ENCODE measurements around the gene CERS2.
A peak's percentile ranks its signal among the peaks of the same experiment; 100 is the strongest.

The CERS2 gene

DNA sequence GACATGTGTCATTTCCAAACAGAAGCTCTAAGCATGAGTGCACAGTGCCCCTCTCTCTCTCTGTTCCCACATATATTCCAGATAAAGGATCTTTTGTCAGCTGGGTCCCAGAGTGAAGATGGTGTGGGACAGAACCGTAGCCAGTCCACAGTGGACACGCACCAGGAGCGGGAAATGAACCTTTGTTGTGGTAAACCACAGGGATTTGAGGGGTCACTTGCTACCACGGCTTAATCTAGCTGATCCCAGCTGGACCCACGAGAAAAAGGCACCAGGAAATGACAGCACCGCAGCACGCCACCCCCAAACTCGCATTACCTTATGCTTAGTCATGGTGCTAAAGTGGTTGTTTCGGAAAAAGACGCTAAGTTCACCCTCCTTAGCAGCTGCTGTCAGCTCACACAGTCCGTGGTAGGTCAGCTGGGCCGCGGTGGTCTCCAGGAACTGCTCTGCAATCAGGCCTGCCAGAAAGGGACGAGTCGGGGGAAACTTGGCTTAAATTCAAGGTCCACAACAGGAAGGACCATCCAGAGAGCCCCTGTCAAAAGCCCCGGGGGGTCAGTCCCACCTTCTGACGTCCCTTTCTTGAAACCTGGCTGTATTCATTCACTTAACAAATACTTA, 24.5 kb upstream of the CERS2 start:
- peak; percentile 32 for DNase-seq (ENCODE audit: low read depth)

DNA sequence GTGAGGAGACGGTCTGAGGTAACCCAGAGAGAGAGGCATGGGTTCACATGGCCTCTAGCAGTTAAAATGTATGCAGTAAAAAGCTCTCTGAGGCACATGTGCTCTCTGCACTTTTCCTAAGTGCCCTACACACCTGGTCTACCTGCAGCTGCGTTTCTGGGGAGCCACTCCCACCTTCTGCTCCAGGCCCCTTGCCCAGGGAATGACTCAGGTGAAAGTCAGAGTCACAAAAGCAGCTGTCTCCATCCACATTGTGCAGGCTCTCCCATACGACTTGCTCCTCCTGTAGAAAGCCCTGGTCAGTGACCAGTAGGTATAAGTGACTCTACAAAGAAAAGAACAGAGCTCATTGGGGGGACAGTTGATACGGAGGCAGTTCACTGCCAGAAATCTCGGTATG, 23.3 kb upstream of the CERS2 start:
- no peak overlapping the region for H3K4me3 ChIP-seq (ENCODE audit: low read depth, low read length)
- no peak for DNase-seq (ENCODE audit: low read depth)

More for the DNA sequence above, 24.5 kb upstream of the CERS2 start:
- H3K4me3 ChIP-seq (ENCODE audit: low read depth, low read length) = no peak overlapping the region

DNA sequence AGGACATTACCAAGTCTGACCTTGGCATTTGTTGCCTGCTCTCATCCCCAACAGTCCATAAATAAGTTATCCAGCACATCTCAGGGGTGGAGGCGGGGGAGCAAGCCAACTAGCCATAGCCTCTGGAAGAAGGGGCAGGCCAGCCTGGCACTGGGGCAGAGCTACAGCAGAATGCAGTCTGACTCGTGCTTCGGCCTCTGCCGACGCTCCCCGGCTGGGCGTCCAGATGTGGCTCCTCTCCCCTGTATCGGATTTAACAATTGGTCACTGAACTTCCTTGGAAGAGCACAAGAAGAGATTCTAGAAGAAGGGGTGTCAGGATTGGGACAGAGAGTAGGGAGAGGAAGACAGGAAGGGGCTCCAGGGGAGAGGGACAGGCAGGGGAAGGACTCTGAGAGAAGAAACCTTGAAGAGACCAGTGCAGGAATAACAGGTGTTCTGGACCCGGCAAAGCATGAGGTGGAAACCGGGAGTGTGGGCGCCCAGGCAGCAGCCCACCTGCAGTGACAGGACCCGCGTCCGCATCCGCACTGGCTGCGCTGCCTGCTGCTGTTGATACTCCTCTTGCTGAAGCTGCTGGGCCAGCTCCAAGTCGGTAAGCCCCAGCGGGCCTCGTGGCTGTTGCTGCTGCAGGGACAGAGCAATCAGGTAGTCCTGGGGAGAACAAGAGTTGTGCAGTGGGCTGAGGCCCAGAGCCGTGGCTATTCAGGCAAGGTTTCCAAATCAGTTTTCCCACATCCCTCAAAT, 22.7 kb upstream of the CERS2 start:
- DNase-seq (ENCODE audit: low read depth) = no peak
- no peak overlapping the region for H3K4me3 ChIP-seq (ENCODE audit: low read depth, low read length)

DNA sequence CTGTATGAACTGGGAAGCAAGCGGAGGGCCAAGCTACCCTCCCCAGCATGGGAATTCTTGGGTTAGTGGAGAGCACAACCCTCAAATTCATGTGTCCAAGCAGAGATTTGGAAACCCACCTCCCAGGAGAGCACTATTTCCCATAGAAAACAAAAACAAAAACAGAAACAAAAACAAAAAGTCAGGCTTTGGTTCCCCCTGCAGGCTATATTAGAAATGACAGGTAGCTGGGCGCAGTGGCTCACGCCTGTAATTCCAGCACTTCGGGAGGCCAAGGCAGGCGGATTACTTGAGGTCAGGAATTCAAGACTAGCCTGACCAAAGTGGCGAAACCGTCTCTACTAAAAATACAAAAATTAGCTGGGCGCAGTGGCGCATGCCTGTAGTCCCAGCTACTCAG, 21.3 kb upstream of the CERS2 start:
- DNase-seq (ENCODE audit: low read depth) = no peak
- H3K4me3 ChIP-seq (ENCODE audit: low read depth, low read length) = no peak overlapping the region

DNA sequence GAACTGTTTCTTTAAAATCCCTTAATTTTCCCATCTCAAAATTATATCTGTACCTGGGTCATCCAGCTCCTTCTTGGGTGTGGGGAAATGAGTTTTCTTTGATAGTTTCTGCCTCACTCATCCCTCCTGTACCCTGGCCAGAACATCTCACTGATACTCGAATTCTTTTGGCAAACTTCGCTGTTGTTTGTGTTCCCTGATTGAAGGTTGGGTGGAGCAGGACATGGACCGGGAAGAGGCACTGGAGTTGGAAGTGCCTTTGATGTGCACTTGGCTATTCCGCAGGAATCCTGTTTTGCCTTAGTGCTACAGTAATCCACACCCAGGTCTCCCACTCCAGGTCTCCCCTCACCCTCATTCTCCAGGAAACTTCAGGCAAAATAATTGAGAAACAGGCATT, 20.8 kb upstream of the CERS2 start:
- H3K4me3 ChIP-seq (ENCODE audit: low read depth, low read length) = no peak overlapping the region
- no peak for DNase-seq (ENCODE audit: low read depth)

DNA sequence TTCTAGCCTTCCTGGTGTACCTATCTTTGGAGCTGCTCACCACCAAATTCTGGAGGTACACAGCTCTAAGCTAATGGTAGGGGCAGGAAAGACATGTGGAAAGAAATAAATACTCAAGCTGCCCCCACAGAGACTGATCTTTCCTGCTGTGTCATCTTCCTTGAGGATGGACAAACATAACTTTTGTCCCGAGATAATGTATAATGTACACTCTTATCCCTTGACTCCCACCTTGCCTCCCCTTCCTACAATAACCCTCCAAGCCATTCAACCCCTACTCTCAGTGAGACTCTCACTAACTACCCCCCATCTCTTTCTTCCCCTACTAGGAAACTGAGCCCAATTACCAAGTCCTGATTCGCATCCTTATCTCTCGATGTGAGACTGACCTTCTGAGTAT, 19.6 kb upstream of the CERS2 start:
- no peak overlapping the region for H3K4me3 ChIP-seq (ENCODE audit: low read depth, low read length)

DNA sequence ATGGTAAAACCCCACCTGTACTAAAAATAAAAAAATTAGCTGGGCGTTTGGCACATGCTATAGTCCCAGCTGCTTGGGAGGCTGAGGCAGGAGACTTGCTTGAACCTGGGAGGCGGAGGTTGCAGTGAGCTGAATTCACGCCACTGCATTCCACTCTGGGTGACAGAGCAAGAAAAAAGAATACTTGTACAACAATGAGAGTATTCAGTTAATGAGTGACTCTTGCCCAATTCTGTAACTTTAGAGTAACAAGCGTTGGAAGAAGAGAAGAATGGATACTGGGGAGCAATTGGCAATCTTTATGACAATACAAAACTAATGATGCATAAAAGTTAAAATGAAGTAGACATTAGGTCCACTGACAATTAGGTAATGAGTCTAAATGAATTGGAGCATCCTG, 18.0 kb upstream of the CERS2 start:
- H3K4me3 ChIP-seq (ENCODE audit: low read depth, low read length) = no peak overlapping the region
- DNase-seq (ENCODE audit: low read depth) = no peak

More for the DNA sequence above, 19.6 kb upstream of the CERS2 start:
- no peak for DNase-seq (ENCODE audit: low read depth)

DNA sequence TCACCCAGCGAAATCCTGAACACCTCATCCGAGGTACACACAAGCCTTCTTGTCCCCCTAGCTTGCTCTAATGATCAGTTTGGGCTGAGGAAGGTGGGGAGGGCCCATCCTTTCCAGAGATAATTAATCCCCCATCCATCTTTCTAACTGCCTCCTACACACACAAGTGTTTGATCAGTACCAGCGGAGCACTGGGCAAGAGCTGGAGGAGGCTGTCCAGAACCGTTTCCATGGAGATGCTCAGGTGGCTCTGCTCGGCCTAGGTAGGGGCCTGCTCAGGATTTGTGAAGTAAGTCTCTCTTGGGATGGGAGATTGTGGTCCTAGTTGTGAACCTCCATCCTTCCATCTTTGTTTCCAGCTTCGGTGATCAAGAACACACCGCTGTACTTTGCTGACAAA, 13.3 kb upstream of the CERS2 start:
- no peak overlapping the region for H3K4me3 ChIP-seq (ENCODE audit: low read depth, low read length)
- DNase-seq (ENCODE audit: low read depth) = no peak

DNA sequence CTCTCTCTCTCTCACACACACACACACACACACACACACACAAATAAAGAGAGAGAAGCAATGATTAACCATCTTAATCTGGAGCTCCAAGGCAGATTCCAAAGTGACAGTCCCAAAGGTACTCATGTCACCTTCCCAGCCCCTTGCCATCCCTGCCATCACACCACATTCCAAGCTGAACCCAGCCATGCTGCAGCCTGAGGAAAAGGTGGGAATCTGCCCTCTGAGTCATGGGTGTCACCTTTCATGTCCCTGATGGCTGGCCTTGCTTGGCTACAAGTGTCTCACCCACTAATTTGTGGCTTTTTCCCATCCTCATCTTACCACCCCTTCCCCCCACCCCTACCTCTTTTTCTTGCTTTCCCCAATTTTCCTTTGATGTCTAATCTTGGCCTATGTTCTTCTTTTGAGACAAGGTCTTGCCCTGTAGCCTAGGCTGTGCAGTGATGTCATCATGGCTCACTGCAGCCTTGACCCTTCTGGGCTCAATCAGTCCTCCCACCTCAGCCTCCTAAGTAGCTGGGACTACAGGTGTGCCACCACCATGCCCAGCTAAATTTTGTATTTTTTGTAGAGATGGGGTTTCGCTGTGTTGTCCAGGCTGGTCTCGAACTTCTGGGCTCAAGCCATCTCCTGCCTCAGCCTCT, 10.7 kb upstream of the CERS2 start:
- no peak overlapping the region for H3K4me3 ChIP-seq (ENCODE audit: low read depth, low read length)
- DNase-seq (ENCODE audit: low read depth) = no peak

DNA sequence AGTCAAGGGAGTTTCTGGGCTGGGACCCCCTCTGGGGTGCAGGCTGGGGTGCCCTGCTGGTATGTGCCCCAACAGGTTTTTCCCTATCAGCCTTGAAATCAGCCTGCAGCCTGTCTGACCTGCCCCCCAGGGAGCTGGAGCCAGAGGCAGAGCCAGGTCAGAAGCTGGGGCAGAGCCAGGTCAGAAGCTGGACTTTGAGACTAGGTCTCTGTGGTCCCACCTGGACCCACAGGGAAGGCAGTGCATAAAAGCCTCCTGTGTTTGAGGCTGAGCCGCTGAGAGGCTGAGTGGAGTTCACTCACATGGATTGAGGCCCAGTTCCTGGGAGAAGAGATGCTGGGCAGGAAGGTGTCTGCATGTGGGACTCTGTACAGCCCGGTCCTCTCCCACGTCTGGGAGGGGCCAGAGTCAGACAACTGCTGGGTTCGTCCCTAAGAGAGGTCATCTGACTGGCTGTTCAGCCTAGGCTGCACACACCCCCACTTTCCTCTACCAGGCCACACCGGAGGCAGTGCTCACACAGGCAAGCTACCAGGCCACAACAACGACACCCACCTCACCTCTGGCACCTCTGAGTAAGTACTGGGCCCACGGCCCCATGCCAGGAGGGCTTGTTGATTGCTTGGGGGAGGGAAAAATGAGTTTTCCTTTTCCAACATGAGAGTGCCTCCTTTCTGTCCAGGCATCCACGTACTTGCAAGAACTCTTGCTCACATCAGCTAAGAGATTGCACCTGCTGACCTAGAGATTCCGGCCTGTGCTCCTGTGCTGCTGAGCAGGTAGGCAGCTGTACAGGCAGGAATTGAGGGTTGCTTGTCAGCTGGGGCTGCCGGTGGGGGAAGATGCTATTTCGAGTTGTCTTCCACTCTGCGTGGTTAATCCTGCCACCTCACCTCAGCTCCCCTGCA, 7.4 kb upstream of the CERS2 start, which contains the start of gene ANXA9:
TSS of gene ANXA9 (plus strand) at position 488 of the 908 bp plus-strand sequence. CDS start 814 bp downstream, outside the sequence.
- no peak for DNase-seq (ENCODE audit: low read depth)
- no peak within 1 kb of the TSS for H3K4me3 ChIP-seq (ENCODE audit: low read depth, low read length)

DNA sequence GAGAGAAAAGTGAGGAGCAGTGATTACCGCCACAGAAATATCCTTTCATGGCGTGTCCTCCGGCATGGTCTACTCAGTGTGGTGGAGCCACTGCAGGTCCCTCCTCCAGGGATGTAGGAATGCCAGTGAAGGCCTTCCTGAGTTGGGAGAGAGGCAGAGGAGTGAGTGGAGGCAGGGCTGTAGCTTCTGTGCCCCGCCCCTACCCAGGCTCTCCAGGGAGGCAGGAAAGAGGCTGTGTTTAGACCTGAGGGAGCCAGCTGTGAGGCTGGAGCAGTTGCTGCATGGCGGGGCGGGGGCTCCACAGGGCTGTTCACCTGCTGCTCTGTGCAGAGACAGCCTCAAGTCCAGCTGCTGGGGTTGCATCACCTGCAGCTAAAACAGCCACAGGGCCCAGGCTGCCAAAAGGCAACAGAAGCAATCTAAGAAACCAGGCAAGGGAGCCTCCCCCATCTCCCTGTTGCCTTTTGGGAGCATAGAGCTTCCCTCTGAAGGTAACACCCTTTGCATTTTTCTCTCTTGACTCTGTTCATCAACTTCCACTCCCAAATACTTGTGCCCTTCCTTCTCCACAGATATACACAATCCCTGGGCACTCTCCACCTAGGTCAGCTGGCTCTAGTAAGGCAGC, 6.7 kb upstream of the CERS2 start:
- no peak overlapping the region for H3K4me3 ChIP-seq (ENCODE audit: low read depth, low read length)
- DNase-seq (ENCODE audit: low read depth) = no peak

DNA sequence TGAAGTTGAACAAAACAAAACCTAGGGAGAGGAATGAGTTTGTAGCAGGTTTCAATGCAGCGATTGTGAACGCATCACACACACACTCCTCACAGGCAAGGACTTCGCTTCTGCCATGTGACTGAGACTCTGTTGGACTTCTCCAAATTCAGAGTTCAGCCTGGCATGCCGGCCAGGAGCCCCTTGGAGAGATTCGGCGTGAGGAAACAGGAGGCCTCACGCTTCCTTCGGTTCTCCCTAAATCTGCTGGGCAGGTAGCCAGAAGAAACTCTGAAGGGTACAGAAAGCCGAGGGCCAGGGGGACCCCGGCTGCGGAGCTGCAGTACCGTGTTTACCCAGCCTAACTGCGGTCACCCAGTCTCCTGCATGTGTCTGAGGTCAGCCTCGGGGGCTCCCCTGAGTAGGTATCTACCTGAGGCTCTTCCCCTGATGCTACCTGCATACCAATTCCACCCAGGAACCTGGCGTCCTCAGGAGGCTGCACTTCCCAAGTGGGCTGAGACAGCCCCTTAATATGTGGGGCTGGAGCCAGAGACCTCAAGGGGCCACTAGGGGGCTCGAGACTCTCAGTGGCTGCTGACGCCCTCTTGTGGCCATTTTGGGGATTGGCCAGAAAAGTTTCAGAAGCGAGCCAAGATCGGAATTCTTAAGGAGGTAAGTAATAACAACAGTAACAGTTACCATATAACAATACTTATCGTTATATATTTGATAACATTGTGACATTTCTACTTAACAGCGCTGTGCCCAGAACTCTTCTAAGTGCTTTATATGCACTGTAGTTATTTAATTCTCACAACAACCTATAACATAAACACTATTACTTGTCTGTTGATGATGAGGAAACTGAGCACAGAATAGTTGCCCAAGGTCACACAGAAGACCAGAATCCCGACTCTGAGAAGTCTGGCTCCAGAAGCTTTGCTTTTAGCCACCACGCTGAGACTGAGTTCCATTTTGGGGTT, 4.7 kb upstream of the CERS2 start:
- peak; percentile 44 for DNase-seq (ENCODE audit: low read depth)
- H3K4me3 ChIP-seq (ENCODE audit: low read depth, low read length) = no peak overlapping the region

DNA sequence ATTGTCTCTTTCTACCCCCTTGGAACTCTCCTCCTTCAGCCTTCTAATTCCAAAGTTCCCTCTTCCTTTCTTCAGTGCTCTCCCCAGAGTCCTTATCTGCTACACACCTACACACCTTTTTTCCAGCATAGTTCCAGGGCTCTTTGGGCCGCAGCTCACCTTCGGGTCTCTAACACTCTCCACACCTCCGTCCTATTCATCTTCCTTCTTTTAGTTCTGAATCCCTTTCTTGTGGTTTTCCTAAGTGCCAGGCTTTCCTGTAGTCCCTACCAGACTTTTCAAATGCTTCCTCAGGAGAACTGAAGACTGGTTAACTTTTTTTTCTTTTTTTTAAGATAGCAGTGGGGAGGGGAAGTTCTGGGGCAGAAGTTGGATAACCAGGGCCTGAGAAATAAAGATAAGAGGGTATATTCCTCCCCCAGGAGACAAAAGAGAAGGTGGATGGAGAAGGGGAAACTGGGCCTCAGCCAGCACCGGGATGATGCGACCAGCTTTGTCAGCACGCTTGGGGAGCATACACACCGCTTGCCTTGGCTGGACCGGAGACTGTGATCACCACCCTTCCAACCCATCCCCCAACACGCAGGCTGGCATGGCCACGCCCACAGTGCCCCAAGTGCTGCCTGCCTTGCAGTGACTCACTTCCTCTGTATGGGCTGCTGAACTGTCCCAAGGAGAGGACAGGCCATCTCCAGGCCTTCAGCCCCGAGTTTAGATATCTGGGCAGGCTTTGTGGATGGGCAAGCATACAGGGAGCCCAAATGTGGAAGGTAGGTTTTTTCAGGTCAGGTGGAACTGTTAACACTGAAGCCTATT, 2.5 kb upstream of the CERS2 start:
- no peak for DNase-seq (ENCODE audit: low read depth)
- H3K4me3 ChIP-seq (ENCODE audit: low read depth, low read length) = no peak overlapping the region

DNA sequence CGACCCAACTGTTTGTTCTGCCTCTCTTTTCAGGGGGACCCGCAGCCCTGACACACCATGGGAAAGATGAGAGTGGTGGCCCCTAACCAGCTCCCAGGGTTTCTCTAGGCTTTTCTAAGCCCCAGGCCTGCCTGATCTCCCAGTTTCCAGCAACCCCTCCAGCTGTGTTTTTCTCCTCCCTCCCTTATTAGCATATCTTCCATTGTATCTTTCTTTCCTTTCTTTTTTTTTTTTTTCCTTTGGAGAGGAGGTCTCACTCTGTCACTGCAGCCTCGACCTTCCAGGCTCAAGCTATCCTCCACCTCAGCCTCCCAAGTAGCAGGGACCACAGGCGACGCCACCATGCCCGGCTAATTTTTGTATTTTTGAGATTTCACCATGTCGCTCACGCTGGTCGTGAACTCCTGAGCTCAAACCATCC, 1.8 kb upstream of the CERS2 start:
- DNase-seq (ENCODE audit: low read depth) = no peak
- H3K4me3 ChIP-seq (ENCODE audit: low read depth, low read length) = no peak overlapping the region

DNA sequence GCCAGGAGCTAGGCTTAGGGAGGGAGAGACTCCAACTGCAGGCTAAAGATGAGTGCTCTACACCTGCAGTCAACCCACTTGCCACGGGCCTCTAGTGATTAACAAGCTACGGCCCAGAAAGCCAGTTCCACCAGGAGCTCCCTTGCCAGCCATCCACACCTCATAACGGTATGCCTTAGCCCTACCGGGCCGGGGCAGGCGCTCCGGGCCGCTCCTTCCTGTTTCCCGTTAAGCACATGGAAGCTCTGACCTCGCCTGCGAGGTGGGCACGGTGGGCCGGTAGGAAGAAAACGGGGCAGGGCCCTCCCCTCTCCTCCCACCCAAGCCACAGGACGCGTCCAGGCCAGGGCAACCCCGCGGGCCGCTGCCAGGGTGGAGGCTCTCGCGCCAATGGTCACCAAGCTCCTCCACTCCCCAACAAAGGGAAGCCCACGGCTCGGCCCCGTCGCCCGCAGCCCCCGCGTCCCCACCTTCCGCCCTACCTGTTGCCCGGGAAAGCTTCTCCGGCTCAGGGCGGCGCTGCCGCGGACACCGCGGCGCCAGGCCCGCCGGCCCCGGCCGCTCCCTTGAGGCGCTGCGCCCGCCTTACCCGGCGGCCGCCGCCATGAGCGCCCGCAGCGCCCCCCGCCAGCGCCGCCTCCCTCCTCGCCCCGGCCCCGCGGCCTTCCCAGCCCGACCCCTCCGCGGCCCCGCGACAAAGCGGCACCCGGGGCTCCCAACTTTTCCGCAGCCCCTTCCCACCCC, 627 bp downstream of the CERS2 start:
- no peak for DNase-seq (ENCODE audit: low read depth)
- peak overlapping the region; percentile 83 for H3K4me3 ChIP-seq (ENCODE audit: low read depth, low read length)

DNA sequence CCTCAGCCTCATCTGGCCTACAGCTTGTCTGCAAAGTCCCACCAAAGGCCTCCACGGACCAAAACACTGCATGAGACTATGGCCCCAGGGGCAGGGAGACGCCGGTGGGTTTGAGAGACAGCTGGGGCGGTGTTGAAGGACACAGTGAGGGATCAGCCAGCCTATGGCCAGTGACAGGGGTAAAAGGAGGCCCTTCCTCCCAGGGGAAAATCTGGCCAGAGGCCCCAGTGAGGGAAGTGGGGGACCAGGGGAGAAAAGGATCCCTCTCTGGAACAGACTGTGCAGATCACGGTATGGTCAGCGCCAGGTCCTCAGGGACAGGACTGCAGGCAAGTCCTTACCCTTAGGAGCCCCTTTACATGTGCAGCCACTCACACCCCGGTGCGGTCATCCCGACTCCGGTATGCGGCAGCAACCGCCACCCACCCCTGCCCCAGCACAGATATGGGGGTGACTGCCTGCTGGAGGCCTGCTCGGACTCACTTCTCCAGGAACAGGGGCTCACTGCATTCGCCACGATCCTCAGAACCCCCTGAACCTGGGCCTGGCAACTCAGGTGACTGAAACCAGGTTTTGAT, 1.3 kb downstream of the CERS2 start:
- no peak for DNase-seq (ENCODE audit: low read depth)
- H3K4me3 ChIP-seq (ENCODE audit: low read depth, low read length) = peak overlapping the region; percentile 83

Data from skeletal muscle cell (primary cell).